IPS DF 6.9 (cell line): ENCODE measurements around the gene OIP5.
A peak's percentile ranks its signal among the peaks of the same experiment; 100 is the strongest.

Experiments
- DNase-seq: peaks from one replicate; pipeline ENCODE4 v3.0.0-alpha.2; 2013; ENCODE audit warnings: low read depth, low spot score
- H3K27ac ChIP-seq: one replicate; pipeline ENCODE4 v1.5.1; 2013; ENCODE audit warnings: low read length, control low read depth
- H3K27me3 ChIP-seq: 2 replicates; pipeline ENCODE4 v1.6.1; 2013; ENCODE audit warnings: mild to moderate bottlenecking, low read length; ENCODE audit not compliant: control insufficient read depth, insufficient read depth
- H3K36me3 ChIP-seq: 2 replicates; pipeline ENCODE4 v1.6.1; 2013; ENCODE audit warnings: low read length; ENCODE audit not compliant: control insufficient read depth, insufficient read depth
- H3K4me1 ChIP-seq: 2 replicates; pipeline ENCODE4 v1.6.1; 2013; ENCODE audit warnings: low read length; ENCODE audit not compliant: control insufficient read depth, insufficient read depth
- H3K4me3 ChIP-seq: 2 replicates; pipeline ENCODE4 v1.5.1; 2013; ENCODE audit warnings: mild to moderate bottlenecking, low read length
- H3K9me3 ChIP-seq: 2 replicates; pipeline ENCODE4 v1.6.1; 2013; ENCODE audit warnings: low read length, inconsistent platforms; ENCODE audit not compliant: control insufficient read depth, insufficient read depth
- WGBS: extraction: QIAGEN DNeasy Blood & Tissue Kit; methylation state at CpG from one replicate; pipeline ENCODE4 v1.1.7; 2013; ENCODE audit warnings: mixed read lengths, missing lambda C conversion rate; ENCODE audit not compliant: insufficient read length, insufficient coverage; 5-methylcytosine and 5-hydroxymethylcytosine counted together

OIP5 gene

DNA sequence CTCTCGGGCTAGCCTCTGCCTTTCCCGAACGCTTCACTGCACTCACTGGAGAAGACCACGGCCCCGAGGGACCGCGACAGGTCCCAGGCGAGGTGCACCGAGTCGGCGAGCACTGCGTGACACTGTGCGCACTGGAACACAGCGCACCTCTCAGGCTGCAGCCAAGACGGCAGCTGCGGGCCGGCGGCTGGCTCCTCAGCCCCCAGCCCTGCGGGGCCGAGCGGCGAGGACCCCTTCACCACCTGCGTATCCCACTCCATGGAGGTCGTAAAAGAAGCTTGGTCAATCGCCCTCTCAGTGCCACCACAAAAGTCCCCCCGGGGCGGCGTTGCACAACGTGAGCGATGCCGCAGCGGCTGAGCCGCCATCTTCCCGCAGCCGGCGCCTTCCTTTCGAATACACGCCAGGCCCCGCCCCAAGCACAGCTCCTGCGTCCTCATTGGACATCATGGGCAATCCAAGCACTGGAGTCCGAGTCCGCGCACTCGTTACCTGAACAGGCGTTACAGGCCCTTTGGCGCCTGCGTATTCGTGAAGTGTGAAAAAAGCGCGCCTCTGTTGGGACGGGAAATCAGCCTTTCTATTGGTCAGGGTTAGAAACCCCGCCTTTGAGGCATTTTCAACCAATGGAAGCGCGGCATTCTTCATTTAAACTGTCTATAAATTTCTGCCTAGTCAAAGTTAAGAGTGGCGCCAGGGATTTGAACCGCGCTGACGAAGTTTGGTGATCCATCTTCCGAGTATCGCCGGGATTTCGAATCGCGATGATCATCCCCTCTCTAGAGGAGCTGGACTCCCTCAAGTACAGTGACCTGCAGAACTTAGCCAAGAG lies at the start of gene OIP5, which contains the start of gene NUSAP1:
Gene OIP5 (minus strand): TSS at position 398 of the 832 bp plus-strand sequence. CDS start 30 bp downstream, at position 368.
Gene NUSAP1 (plus strand): TSS at position 688 of the 832 bp plus-strand sequence. CDS start 77 bp downstream, at position 765.
- Histone ChIP-seq H3K27ac (no peak within 1 kb of the TSS), H3K36me3 (no peaks in the 10 kb centered on the region), H3K4me3 (peak within 1 kb of the TSS; percentile 92), H3K4me1 (no peaks in the 10 kb centered on the region), H3K27me3 (no peaks in the 10 kb centered on the region), H3K9me3 (no peaks in the 10 kb centered on the region)
- WGBS = no CpG with 5 or more reads among the region's 64 CpGs
- peak; percentile 96 for DNase-seq

DNA sequence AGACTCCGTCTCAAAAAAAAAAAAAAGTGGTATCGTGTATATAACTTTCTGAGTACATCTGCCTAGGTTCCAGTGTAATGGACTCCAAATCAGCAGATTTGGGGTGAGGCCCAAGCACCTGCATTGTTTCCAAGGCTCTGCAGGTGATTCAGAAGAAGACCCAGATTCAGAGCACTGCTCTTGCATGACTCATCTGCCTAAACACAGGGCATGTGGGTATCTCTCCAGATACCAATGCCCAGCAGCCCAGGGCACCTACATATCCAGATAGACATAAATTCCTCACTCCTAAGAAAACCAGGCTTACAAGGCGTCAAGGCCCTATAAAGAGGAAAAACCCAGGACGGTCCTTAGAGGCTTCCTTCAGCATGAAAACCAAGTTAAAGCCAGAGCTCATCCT lies 45.6 kb upstream of the OIP5 start:
- no CpG with 5 or more reads among the region's 4 CpGs for WGBS
- DNase-seq = no peak
- no peaks in the 10 kb centered on the region for H3K4me1 ChIP-seq
- H3K27me3 ChIP-seq = no peaks in the 10 kb centered on the region
- no peak overlapping the region for H3K4me3 ChIP-seq
- no peaks in the 10 kb centered on the region for H3K9me3 ChIP-seq
- H3K27ac ChIP-seq = no peak overlapping the region
- H3K36me3 ChIP-seq = peaks cover 19% of the 10 kb centered on the region; the same call in 1 of the 2 replicates

- H3K4me1 ChIP-seq = no peaks in the 10 kb centered on the region
- H3K4me3 ChIP-seq = no peak overlapping the region
- H3K36me3 ChIP-seq = peaks cover 25% of the 10 kb centered on the region
- no peaks in the 10 kb centered on the region for H3K27me3 ChIP-seq
- H3K27ac ChIP-seq = no peak overlapping the region
- DNase-seq = no peak
- H3K9me3 ChIP-seq = no peaks in the 10 kb centered on the region
- no CpG with 5 or more reads among the region's 3 CpGs for WGBS
Observed at GRCh38 chr15:41367418-41367817, 35.0 kb upstream of the OIP5 start.

GRCh38 chr15:41354371-41354770 lies 22.0 kb upstream of the OIP5 start:
- Histone ChIP-seq H3K27me3 (no peaks in the 10 kb centered on the region), H3K9me3 (no peaks in the 10 kb centered on the region), H3K4me3 (no peak overlapping the region), H3K36me3 (peaks cover 24% of the 10 kb centered on the region), H3K4me1 (no peaks in the 10 kb centered on the region), H3K27ac (no peak overlapping the region)
- DNase-seq = no peak
- WGBS = no CpG with 5 or more reads among the region's 10 CpGs

DNA sequence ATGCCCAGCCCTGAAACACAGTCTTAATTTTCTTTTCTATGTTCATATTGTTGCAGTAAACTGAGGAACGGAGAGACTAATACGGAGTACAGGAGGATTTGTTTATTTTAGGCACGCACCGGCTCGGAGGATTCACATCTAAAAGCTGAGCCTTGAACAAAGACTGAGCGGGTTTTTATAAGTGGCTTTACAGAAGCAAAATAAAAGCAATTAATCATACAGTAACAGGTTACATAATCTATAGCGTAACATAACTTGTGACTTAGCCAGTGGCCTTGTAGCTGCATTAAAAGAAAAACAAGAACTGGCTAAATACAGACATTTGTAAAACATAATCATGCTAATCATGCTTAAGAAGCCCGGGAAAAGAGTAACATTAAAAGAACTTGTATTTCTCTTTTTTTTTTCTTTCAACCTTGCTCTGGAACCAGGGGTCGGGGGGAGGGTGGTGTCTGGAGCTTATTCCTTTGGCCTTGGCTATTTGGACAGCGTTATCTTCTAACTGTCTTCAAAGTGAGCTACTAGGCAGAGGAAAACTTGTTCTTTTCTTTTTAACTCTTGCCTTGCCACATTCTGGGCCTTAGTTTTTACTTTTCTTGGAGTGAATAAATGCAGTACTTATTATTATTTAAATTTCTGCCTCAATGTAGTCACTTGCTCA lies 17.8 kb upstream of the OIP5 start:
- WGBS = no CpG with 5 or more reads among the region's 10 CpGs
- DNase-seq = no peak
- Histone ChIP-seq H3K36me3 (peaks cover 32% of the 10 kb centered on the region), H3K27me3 (no peaks in the 10 kb centered on the region), H3K27ac (no peak overlapping the region), H3K4me1 (no peaks in the 10 kb centered on the region), H3K9me3 (no peaks in the 10 kb centered on the region), H3K4me3 (no peak overlapping the region)

GRCh38 chr15:41347236-41347635 lies 14.8 kb upstream of the OIP5 start:
- H3K27ac ChIP-seq = no peak overlapping the region
- H3K36me3 ChIP-seq = peaks cover 36% of the 10 kb centered on the region
- no peak for DNase-seq
- WGBS = no CpG with 5 or more reads among the region's 5 CpGs
- no peak overlapping the region for H3K4me3 ChIP-seq
- no peaks in the 10 kb centered on the region for H3K27me3 ChIP-seq
- no peaks in the 10 kb centered on the region for H3K9me3 ChIP-seq
- no peaks in the 10 kb centered on the region for H3K4me1 ChIP-seq

DNA sequence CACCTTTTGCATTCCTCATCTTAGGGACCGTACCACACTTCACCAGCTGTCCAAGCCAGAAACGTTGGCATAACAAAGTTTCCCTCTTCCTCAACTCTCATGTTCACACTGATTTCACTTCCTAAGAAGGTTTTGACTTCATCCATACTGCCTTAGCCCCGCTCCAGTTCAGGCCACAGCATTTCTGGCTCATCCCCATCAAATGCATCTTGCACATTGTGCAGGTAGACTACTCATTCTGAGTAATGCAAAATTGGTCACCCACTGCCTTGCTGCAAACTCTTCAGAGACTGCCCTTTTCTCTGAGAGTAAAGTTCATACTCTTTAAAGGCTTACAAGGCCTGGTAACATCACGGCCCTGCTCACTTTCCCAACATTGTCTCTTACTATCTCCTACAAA lies 9.1 kb upstream of the OIP5 start:
- WGBS = no CpG with 5 or more reads among the region's 4 CpGs
- Histone ChIP-seq H3K27me3 (no peaks in the 10 kb centered on the region), H3K4me1 (no peaks in the 10 kb centered on the region), H3K27ac (no peak overlapping the region), H3K4me3 (no peak overlapping the region), H3K9me3 (no peaks in the 10 kb centered on the region), H3K36me3 (peaks cover 31% of the 10 kb centered on the region)
- no peak for DNase-seq

- WGBS = no CpG with 5 or more reads among the region's 5 CpGs
- H3K9me3 ChIP-seq = no peaks in the 10 kb centered on the region
- H3K4me3 ChIP-seq = no peak overlapping the region
- peaks cover 26% of the 10 kb centered on the region for H3K36me3 ChIP-seq
- DNase-seq = no peak
- no peak overlapping the region for H3K27ac ChIP-seq
- H3K27me3 ChIP-seq = no peaks in the 10 kb centered on the region
- H3K4me1 ChIP-seq = no peaks in the 10 kb centered on the region
Observed at GRCh38 chr15:41340189-41340695, 7.9 kb upstream of the OIP5 start.

- H3K27me3 ChIP-seq = no peaks in the 10 kb centered on the region
- H3K36me3 ChIP-seq = peaks cover 22% of the 10 kb centered on the region
- no peaks in the 10 kb centered on the region for H3K4me1 ChIP-seq
- H3K27ac ChIP-seq = no peak overlapping the region
- no peak overlapping the region for H3K4me3 ChIP-seq
- no peak for DNase-seq
- no peaks in the 10 kb centered on the region for H3K9me3 ChIP-seq
- WGBS = no CpG with 5 or more reads among the region's 13 CpGs
Observed at GRCh38 chr15:41337631-41338522, 5.5 kb upstream of the OIP5 start.

DNA sequence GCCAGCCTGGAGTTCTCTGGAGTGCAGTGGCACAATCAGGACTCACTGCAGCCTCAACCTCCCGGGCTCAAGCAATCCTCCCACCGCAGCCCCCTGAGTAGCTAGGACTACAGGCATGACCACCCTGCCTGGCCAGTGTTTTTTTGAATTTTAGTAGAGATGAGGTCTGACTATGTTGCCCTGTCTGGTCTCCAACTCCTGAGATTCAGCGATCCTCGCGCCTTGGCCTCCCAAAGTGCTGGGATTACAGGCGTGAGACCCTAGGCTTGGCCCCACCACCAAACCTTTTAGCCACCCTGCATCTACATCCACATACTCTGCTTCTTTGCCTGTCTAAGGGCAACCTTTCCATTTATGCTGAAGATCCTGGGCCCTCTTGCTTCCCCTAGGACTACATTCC lies 4.7 kb upstream of the OIP5 start:
- no peaks in the 10 kb centered on the region for H3K9me3 ChIP-seq
- H3K4me1 ChIP-seq = no peaks in the 10 kb centered on the region
- H3K36me3 ChIP-seq = peaks cover 18% of the 10 kb centered on the region
- H3K4me3 ChIP-seq = no peak overlapping the region
- no peaks in the 10 kb centered on the region for H3K27me3 ChIP-seq
- H3K27ac ChIP-seq = no peak overlapping the region
- no peak for DNase-seq
- WGBS = no CpG with 5 or more reads among the region's 6 CpGs
